ENCODE measurements around the gene ZPLD1. TPM values are rescaled to one million over a fixed set of nuclear protein-coding genes. Genes with fewer than 3 reads are reported as not detected.

The ZPLD1 gene
- total RNA-seq = 10 to 100 TPM in 1 of 2 donors, 1 to 10 TPM in 1; 1.5 to 12.3 TPM
- long read RNA-seq, donor 1 = 0 reads
- long read RNA-seq, donor 2, partial matches to known transcripts = 0 of 4 reads
- long read RNA-seq, donor 2, other reads (novel, unspliced or antisense) = 4 of 4 reads

DNA sequence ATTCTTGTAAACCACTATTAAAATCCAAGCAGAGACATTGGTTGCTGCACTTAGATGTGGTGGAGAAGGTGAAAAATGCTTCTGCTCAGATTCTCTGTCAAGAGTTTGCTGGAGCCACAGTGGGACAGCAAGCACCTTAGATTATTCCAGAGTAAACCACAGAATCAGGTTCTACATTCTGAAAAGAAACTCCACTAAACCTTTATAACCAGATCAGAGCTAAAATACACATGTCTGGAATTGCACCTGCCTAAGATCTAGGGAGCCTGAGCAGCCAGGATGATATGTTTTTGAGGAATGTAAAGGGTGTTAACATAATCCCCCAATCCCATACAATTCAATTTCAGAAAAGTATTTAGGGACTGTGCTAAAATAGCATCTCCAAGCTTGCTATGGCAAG lies at the start of gene ZPLD1:
TSS of gene ZPLD1 (plus strand) at position 301 of the 400 bp plus-strand sequence. CDS start 3,473 bp downstream, outside the sequence.
- no peak for DNase-seq (ENCODE audit: low spot score)

DNA sequence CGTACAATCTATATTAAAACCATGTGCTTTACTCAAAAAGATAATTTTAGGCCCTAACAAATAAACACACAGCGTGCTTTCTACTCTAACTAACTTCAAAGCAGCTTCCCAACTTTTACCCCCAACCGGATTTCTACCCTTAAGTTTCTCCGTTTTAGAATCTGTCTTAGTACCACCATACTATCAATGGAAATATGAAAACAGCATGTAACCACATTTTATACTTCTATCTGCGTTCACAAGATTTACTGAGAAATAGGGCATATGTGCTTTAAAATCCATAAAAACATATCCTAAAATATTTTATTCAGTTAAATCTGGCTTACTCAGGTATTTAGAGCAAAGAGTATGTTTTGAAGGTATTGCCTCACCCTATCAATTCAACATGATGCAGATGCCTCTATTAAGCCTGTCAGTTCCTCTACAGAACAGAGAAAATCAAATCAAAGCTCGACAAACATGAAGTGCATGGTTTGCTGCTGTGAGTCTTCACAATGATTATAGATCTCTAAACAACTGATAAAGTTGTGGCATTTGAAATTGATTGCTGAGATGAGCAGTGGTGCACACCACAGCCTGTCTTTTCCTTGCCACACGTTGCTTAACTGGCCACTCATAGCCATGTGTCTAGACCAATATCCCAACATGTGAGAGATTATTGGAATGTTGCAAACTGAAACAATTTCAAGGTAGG lies 44.5 kb upstream of the ZPLD1 start:
- intact Hi-C loops (cut with DNase I) = no loop called here
- no peak for DNase-seq (ENCODE audit: low spot score)

More for the DNA sequence above, at the start of gene ZPLD1:
- intact Hi-C loops (cut with DNase I) = no loop called here

DNA sequence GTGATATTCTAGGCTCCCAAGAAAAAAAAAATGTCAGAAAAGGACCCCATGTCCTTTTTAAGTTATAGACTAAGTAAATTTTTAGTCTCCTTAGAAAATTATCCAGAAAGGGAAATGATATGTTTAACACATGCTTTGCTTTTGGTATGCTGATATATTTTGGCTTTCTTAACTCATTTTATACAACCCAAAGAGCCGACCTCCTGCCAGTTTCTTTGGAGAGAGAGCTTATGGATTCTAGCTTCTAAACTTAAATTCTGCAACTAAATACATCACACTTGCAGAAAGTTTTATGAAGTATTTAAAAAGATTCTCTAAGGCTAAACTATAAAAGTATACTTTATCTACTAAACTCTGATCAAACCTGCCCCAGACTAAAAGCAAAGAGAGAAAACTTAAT lies 43.9 kb upstream of the ZPLD1 start:
- no peak for DNase-seq (ENCODE audit: low spot score)

DNA sequence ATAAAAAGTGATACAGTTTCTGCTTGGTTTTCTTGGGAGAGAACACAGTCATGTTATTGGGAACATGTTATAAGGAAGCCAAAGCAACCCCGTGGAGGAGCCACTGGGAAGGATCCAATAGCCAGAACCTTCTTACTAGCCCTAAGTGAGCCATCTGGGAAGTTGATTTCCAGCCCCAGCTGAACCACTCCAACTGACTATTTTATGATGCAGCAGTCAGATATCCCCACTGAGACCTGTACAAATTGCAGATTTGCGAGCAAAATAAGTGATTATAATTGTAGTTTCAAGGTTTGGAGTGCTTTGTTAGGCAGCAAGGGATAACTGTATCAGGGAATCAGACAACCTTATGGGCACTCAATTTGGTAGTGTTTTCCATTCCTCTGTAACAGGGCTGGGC lies 43.3 kb upstream of the ZPLD1 start:
- DNase-seq (ENCODE audit: low spot score) = no peak
- intact Hi-C loops (cut with DNase I) = no loop called here

More for the DNA sequence above, 43.9 kb upstream of the ZPLD1 start:
- intact Hi-C loops (cut with DNase I) = no loop called here

DNA sequence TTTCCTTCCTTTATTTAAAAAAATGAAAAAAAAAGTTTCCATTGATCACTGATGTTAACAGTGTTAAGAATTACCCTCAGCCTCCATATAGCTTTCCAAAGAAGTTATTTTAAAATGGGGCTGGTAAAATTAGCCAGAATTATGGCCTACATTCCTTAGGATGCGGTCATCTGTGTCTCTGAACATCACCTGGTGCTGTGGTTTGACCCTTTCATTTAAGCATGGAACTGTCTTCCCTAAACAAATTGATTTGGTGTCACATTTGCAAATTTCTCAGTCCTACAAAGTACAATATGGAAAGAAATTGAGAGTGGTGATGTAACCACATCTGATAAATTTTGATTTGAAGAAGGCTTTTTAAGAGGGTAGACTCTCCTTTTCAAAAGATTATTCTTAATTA lies 40.3 kb upstream of the ZPLD1 start:
- intact Hi-C loops (cut with DNase I) = no loop called here
- no peak for DNase-seq (ENCODE audit: low spot score)

DNA sequence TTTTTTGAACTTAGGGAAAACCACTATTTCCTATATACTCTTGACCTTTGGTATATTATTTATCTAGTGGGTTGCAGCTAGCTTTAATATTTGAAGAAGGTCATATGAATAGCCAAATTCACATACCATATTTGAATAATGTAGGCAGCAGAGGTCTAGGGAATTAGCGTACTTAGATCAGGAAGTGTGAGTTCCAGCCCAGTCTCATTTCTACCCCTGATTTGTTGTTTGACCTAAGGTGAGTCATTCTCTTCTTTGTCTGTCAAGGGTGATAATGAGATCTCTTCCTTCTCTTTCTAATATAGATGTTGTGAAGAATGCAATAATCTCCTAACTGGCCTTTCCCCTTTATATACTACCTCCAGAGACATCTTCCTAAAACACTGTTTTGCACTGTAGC lies 36.6 kb upstream of the ZPLD1 start:
- DNase-seq (ENCODE audit: low spot score) = no peak
- intact Hi-C loops (cut with DNase I) = no loop called here

DNA sequence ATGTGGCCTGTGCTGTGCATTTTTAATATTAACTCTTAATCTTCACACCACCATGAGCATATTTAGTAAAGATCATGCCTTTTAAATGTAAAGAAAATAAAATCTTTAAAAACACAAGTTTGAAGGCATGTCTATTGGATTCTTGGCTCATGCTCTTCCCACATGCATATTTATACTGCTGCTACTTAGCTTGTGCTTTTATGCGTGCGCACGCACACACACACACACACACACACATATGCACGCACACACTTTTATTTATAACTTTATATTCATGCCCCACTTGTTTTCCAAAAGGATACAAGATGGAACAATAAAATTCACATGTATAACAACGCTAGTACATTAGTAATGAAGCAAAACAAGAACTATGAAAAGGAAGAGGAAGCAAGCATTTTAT lies 36.1 kb upstream of the ZPLD1 start:
- intact Hi-C loops (cut with DNase I) = no loop called here
- DNase-seq (ENCODE audit: low spot score) = no peak

DNA sequence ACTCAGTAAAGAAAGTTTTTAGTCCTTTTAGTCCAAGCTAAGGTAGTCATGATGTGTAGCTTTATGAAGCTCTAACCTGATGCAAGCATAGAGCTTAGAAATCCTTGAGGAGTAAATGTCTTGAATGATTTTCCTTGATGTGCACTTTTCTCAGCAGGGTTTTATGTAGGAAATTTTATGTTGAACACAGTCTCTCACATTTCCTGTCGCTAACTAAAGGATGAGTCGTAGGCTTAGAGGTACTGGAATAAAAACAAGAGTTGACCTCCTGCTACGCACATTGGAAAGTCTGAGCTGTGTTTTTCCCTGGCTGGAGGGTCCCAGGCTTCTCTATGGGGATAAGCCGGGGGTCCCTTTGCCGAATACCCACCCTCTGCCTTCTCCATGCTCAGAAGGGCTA lies 34.7 kb upstream of the ZPLD1 start:
- intact Hi-C loops (cut with DNase I) = no loop called here
- DNase-seq (ENCODE audit: low spot score) = no peak

DNA sequence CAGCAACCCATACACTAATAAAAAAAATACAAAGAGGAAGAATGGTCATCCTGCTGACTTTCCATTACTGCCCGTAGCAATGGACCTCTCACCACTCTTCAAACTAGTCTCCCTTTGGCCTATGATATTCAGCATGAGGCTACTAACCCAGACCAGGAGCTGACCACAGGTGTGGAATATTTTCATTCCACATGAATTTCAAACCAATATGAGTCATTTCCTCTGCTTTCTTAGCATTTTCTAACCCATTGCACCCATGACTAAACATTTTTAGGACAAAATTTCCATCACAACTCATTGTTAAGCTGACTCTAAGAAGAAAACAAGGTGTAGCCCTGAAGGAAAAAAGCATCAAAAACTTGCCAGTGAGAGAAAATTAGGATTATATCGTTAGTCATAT lies 34.0 kb upstream of the ZPLD1 start:
- intact Hi-C loops (cut with DNase I) = no loop called here
- no peak for DNase-seq (ENCODE audit: low spot score)

DNA sequence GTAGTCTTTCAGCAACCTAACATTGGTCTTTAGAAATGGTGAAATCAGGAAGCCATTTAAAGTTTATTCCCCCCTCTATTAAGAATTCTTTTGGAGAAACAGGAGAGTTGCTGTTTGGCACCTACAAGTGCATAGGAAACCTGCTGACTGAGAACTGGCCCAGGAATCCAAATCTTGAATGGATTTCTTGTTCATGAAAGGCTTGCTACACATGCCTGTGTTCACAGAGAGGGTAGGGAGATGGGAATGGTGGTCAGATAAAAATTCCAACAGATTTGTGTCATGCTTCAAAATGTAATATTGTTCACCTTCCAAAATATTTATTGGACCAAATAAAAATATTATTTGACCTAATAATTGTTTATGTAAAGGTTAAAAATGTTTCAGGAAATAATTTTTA lies 24.2 kb upstream of the ZPLD1 start:
- intact Hi-C loops (cut with DNase I) = no loop called here
- no peak for DNase-seq (ENCODE audit: low spot score)

DNA sequence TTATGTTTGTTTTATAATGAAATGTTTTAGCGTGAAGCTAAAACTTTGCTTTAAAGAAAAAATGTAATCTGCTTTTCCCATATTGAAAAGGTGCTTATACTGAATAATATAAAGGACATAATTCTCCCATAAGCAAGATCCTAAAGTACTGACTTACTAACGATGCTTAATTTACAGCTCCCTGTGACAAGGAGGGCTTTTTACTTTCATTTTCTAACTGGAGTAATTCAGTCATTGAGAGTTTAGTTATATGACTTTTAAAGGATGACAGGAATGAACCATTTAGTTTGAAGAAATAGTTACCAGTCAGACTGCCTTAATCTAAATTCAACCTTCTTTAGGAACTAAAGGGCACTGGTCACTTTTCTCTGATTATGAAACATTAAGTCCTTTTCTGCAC lies 19.3 kb upstream of the ZPLD1 start:
- intact Hi-C loops (cut with DNase I) = no loop called here
- DNase-seq (ENCODE audit: low spot score) = no peak

DNA sequence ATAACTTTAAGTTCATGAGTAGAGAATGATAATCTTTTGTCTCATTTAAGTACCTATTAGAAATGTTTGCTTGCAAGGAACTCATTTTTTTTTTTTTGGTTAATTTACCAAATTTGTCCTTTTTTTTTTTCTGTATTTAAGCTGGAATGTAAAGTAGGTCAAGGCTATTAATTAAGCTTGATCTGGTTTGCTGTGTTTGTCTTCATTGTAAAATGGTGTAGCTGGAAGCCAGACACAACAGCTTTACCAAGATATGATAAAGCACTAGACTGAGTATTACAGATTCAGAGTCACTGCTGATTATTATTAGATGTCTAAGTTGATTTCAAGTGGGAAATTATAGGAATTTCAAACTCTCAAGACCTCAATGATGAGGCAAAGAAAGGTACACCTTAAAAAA lies 15.0 kb upstream of the ZPLD1 start:
- intact Hi-C loops (cut with DNase I) = no loop called here
- DNase-seq (ENCODE audit: low spot score) = no peak

DNA sequence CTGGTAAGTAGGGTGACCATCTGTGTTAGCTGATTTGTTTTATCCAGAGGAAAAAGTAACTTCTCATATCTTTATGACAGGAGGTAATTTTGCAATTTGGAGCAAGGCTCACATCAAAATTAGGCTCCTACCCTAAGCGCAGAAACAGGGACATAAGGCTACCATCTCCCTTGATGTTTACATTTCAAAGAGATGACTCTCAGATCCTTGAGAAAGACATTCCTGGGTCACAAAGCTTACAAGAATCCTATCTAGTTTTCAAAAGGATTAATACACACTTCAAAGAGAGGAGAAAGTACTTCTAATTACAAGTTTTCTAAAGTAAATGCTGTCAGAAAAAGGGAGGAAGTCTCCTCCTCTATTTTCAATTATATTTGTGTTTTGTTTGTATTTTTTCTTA lies 7.0 kb downstream of the ZPLD1 start:
- intact Hi-C loops (cut with DNase I) = no loop called here
- no peak for DNase-seq (ENCODE audit: low spot score)

DNA sequence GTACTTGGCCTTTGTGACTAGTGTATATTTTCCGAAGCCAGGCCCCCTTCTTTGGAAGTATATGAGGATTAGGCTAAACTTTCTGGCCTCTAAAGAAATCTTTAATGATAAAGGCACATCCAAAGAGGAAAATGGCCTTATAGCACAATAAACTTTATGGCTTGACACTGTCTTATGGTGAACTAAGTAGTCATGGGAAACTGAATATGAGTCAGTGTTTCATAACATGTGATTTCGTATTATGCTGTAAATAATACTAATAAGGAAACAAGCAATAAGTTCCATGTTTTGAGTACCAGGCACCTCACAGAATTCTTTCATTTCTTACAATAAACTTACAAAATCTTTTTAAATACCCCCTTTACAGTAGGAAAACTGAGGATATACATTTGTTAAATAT lies 8.2 kb downstream of the ZPLD1 start:
- intact Hi-C loops (cut with DNase I) = no loop called here
- no peak for DNase-seq (ENCODE audit: low spot score)

DNA sequence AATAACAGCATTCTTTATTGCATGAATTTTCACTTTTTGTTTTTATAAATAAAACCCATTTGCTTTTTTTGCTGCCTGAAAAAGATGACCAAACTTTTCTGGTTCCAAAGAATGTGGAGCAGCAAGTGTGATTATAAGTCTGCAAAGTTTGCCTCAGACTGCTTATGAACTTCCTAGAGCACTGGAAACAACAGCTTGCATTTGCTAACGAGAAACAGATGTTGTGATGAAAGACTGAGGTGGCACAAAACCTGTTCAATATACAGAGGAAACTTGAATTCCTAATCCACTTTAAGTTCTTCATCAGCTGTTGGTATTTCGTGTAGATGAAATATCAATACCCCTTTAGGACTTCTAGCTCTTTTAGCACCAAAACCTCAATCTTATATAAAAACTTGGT lies 9.3 kb downstream of the ZPLD1 start:
- no peak for DNase-seq (ENCODE audit: low spot score)
- intact Hi-C loops (cut with DNase I) = no loop called here

DNA sequence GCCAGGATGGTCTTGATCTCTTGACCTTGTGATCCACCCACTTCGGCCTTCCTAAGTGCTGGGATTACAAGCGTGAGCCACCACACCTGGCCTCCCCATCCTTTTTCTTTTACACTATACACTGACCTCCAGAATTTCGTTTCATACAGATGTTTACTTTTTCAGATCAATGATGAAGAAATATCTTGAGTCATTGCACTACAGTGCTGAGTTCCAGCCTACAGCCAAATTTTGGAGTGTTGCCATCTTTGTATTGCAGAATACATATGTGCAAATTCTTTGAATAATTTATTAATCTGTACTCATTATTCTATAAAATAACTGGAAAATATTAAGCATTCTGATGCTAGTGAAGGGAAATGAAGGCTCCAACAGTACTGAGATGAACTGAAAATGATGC lies 12.5 kb downstream of the ZPLD1 start:
- intact Hi-C loops (cut with DNase I) = no loop called here
- no peak for DNase-seq (ENCODE audit: low spot score)

DNA sequence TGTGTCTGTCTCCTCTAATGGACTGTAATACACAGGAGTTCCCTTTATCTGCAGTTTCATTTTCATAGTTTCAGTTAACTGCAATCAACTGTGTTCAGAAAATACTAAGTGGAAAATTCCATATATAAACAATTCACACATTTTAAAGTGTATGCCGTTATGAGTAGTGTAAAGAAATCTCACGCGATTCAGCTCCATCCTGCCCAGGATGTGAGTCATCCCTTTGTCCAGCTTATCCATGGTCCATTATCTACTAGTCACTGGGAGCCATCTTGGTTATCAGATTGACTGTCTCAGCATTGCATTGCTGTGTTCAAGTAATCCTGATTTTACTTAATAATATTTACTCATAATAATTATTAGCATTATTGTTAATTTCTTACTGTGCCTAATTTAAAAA lies 14.5 kb downstream of the ZPLD1 start:
- DNase-seq (ENCODE audit: low spot score) = no peak
- intact Hi-C loops (cut with DNase I) = no loop called here

DNA sequence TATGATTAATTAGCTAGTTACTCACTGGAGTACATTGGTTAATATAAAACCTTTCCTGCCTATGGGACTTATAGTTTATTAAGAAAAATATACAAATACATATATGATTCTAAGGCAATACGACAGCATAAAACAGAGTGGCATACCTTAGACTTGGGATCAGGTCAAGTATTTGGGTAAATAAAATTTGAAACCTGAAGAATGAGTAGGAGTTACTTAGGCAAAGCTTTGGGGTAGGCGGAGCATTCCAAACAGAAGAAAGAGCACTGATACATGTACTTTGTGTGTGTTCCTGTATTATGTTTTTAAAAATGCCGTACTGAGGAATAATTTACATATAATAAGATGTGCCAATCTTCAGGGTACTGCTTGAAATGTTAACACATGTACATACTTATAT lies 15.1 kb downstream of the ZPLD1 start:
- DNase-seq (ENCODE audit: low spot score) = no peak
- intact Hi-C loops (cut with DNase I) = no loop called here

DNA sequence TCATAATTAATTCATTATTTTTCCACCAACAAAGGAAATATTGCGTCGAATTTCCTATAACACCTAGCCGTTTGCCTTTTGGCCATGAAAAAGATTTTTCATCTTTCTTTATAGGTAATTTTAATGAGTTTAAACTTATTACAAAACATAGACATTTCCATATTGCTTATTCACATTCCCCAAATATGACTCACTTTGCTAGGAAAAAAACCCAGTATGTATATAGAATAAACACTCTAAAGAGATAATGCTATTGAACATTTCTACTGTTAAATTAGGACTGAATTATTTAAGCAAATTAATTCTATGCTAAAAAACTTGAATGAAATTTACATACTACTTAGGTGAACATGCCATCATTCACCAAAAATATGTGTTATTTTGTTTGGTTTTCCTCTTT lies 16.2 kb downstream of the ZPLD1 start:
- intact Hi-C loops (cut with DNase I) = no loop called here
- DNase-seq (ENCODE audit: low spot score) = no peak

DNA sequence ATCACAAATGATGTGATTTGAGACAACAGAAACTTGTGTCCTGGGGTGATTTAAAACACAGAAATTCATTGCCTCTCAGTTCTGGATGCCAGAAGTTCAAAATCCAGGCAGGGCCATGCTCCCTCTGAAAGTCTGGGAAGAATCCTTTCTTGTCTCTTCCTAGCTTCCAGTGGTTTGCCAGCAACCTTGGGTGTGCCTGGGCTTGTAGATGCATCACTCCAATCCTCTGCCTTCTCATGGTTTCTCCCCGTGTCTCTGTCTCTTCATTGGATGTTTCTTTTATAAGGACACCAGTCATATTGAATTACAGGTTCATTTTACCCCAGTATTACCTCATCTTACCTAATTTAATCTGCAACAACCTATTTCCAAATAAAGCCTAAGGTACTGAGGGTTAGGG lies 16.7 kb downstream of the ZPLD1 start:
- intact Hi-C loops (cut with DNase I) = no loop called here
- no peak for DNase-seq (ENCODE audit: low spot score)

DNA sequence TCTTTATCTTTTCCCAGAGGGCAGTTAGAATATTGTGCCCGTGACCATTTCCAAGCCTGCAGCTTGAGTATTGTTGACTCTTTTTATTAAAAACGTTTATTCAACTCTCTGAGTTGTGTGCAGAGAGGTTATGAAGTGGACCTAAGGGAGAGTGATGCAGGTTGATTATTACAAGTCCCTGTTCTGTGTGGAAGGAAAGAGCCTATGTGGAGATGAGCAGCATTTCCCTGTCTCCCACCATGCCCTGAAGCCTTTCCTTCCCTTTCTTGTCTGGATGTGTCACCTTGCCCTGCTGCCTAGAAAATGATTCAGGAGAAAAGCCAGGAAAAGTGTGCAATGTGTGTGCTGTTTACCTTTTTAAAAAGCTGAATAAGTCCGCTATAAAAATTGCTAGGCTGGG lies 19.4 kb downstream of the ZPLD1 start:
- intact Hi-C loops (cut with DNase I) = no loop called here
- no peak for DNase-seq (ENCODE audit: low spot score)

DNA sequence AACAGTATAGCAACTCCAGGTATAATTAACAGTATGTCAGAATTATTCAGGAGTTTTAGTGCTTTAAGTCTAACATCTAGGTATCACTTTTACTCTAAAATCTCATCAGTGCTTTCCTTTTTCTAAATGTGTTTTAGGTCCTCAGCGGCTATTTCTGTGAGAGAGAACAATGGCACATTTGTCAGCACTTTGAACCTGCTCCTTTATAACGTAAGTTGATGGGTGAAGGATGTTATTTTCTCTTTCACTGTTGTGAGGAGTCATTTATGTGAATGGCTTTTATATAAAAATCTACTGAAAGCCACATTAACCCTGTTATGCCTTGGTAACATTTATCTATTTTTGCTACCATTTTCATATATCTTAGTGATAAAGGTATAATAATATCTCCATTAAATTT lies 22.8 kb downstream of the ZPLD1 start:
- no peak for DNase-seq (ENCODE audit: low spot score)
- intact Hi-C loops (cut with DNase I) = no loop called here
